H1 (cell line): ENCODE results near the gene PPP2R2D. TPM values are rescaled to one million over a fixed set of nuclear protein-coding genes. Genes with fewer than 3 reads are reported as not detected.

ENCODE experiments used
- CTCF ChIA-PET: fragments of 300-600 bp; sonication (Branson Sonifier 250); formaldehyde crosslinking; loops from one replicate; lab custom pipeline; 2021; ENCODE audit not compliant: partially characterized antibody; lab: Charles Lee
- POLR2A ChIA-PET: fragments of 300-600 bp; sonication (Branson Sonifier 250); formaldehyde crosslinking; loops from one replicate; lab custom pipeline; 2021; ENCODE audit warnings: inconsistent platforms; ENCODE audit not compliant: partially characterized antibody; lab: Charles Lee
- DNase-seq, 2 experiments: peaks; one replicate each; pipeline versions ENCODE4 v3.0.0 to v3.0.0-alpha.2; 2010 to 2022; ENCODE audit warnings: low spot score in 2 of 2, low read depth in 1 of 2, mixed read lengths in 1 of 2
- FAIRE-seq: peaks from 2 replicates; lab custom pipeline; 2011; peaks lifted over from hg19 to GRCh38; lab: Jason Lieb, UNC
- H2AFZ ChIP-seq: 2 replicates; pipeline ENCODE4 v1.8.1; 2012; ENCODE audit warnings: low read length, inconsistent platforms
- H2AK5ac ChIP-seq: 2 replicates; pipeline ENCODE4 v1.6.1; 2013; ENCODE audit warnings: low read depth, low read length
- H2BK120ac ChIP-seq: replicated peaks from 2 replicates; pipeline ENCODE3; 2013; ENCODE audit warnings: low read depth, low read length, inconsistent platforms
- H2BK12ac ChIP-seq: 2 replicates; pipeline ENCODE4 v1.6.1; 2013; ENCODE audit warnings: low read depth, low read length
- H2BK15ac ChIP-seq: 2 replicates; pipeline ENCODE4 v1.6.1; 2013; ENCODE audit warnings: low read length
- H2BK20ac ChIP-seq: 2 replicates; pipeline ENCODE4 v1.6.1; 2013; ENCODE audit warnings: low read length
- H2BK5ac ChIP-seq: 2 replicates; pipeline ENCODE4 v1.6.1; 2013; ENCODE audit warnings: low read depth, low read length
- H3K14ac ChIP-seq: 2 replicates; pipeline ENCODE4 v1.6.1; 2013; ENCODE audit warnings: inconsistent platforms; ENCODE audit not compliant: insufficient read length
- H3K18ac ChIP-seq: 2 replicates; pipeline ENCODE4 v1.6.1; 2013; ENCODE audit warnings: low read length; ENCODE audit errors: extremely low read depth
- H3K23ac ChIP-seq: 2 replicates; pipeline ENCODE4 v1.6.1; 2013; ENCODE audit warnings: inconsistent platforms; ENCODE audit not compliant: insufficient read length
- H3K23me2 ChIP-seq: 2 replicates; pipeline ENCODE4 v1.6.1; 2013; ENCODE audit warnings: low read depth, low read length
- H3K27ac ChIP-seq: 2 replicates; pipeline ENCODE4 v1.6.1; 2011; ENCODE audit warnings: low read depth, low read length, inconsistent platforms
- H3K27me3 ChIP-seq, 4 experiments: replicated peaks in 1 of 4; 1 replicate in 1 of 4; 2 replicates in 3 of 4; pipeline versions ENCODE4 v1.6.1 to v1.8.1; 2011 to 2013; ENCODE audit warnings: low read length in 3 of 4, mild to moderate bottlenecking in 3 of 4, inconsistent platforms in 2 of 4, mixed read lengths in 2 of 4, moderate library complexity in 1 of 4; ENCODE audit not compliant: control insufficient read depth in 3 of 4, insufficient read depth in 3 of 4; ENCODE audit errors: extremely low read depth in 1 of 4
- H3K36me3 ChIP-seq, 4 experiments: 2 replicates each; pipeline versions ENCODE4 v1.6.1 to v1.8.1; 2011 to 2013; ENCODE audit warnings: mild to moderate bottlenecking in 4 of 4, low read length in 3 of 4, moderate library complexity in 2 of 4, control low read depth in 1 of 4, inconsistent platforms in 1 of 4; ENCODE audit not compliant: insufficient read depth in 4 of 4, control insufficient read depth in 2 of 4
- H3K4ac ChIP-seq: replicated peaks from 2 replicates; pipeline ENCODE3; 2013; ENCODE audit warnings: low read length, low read depth, mixed read lengths, inconsistent platforms; ENCODE audit not compliant: insufficient read length
- H3K4me1 ChIP-seq, 4 experiments: replicated peaks in 1 of 4; 1 replicate in 1 of 4; 2 replicates in 3 of 4; pipeline versions ENCODE4 v1.6.1 to v1.8.1; 2011 to 2013; ENCODE audit warnings: low read length in 3 of 4, inconsistent platforms in 2 of 4, mixed read lengths in 1 of 4; ENCODE audit not compliant: insufficient read depth in 4 of 4, control insufficient read depth in 3 of 4
- H3K4me2 ChIP-seq, 2 experiments: 2 replicates each; pipeline versions ENCODE4 v1.6.1 to v1.8.1; 2011 to 2013; ENCODE audit warnings: low read depth in 2 of 2, low read length in 2 of 2, control low read depth in 1 of 2, inconsistent platforms in 1 of 2, mild to moderate bottlenecking in 1 of 2; ENCODE audit not compliant: insufficient read depth in 1 of 2
- H3K4me3 ChIP-seq, 4 experiments: fragments of 200-600, 300-600 bp in 1 of 4; sonication (generic), shearing (Covaris generic), sonication (Bioruptor Twin) in 1 of 4; 2 replicates each; pipeline versions ENCODE4 v1.5.1 to v1.8.1; 2011 to 2016; ENCODE audit warnings: low read length in 4 of 4, low read depth in 3 of 4, control low read depth in 2 of 4, inconsistent platforms in 2 of 4, mild to moderate bottlenecking in 2 of 4, mixed read lengths in 1 of 4, moderate library complexity in 1 of 4; ENCODE audit not compliant: insufficient read depth in 2 of 4; ENCODE audit errors: extremely low read depth in 1 of 4
- H3K56ac ChIP-seq: replicated peaks from 2 replicates; pipeline ENCODE3; 2013; ENCODE audit warnings: low read depth, mild to moderate bottlenecking, mixed read lengths, low read length, inconsistent platforms; ENCODE audit not compliant: insufficient read length
- H3K79me1 ChIP-seq: 2 replicates; pipeline ENCODE4 v1.6.1; 2013; ENCODE audit warnings: low read depth, low read length, control low read depth
- H3K79me2 ChIP-seq, 2 experiments: 2 replicates each; pipeline versions ENCODE4 v1.6.1 to v1.8.1; 2012 to 2013; ENCODE audit warnings: low read length in 2 of 2, mild to moderate bottlenecking in 2 of 2, inconsistent platforms in 1 of 2; ENCODE audit not compliant: insufficient read depth in 2 of 2, control insufficient read depth in 1 of 2
- H3K9ac ChIP-seq, 4 experiments: replicated peaks in 1 of 4; 1 replicate in 1 of 4; 2 replicates in 3 of 4; pipeline versions ENCODE4 v1.6.1 to v1.8.1; 2011 to 2013; ENCODE audit warnings: low read depth in 3 of 4, low read length in 3 of 4, control low read depth in 2 of 4, mild to moderate bottlenecking in 2 of 4, moderate library complexity in 2 of 4, inconsistent platforms in 1 of 4; ENCODE audit errors: extremely low read depth in 1 of 4
- H3K9me3 ChIP-seq, 2 experiments: 2 replicates each; pipeline versions ENCODE4 v1.6.1 to v1.8.1; 2012 to 2013; ENCODE audit warnings: mild to moderate bottlenecking in 2 of 2, moderate library complexity in 2 of 2, control low read depth in 1 of 2, inconsistent platforms in 1 of 2, low read depth in 1 of 2, low read length in 1 of 2, mixed read lengths in 1 of 2; ENCODE audit not compliant: insufficient read depth in 2 of 2
- H4K20me1 ChIP-seq, 2 experiments: replicated peaks in 1 of 2; 2 replicates each; pipeline versions ENCODE3 to v1.8.1; 2011 to 2013; ENCODE audit warnings: inconsistent platforms in 2 of 2, low read length in 2 of 2, mild to moderate bottlenecking in 1 of 2; ENCODE audit not compliant: insufficient read depth in 2 of 2, control insufficient read depth in 1 of 2
- H4K5ac ChIP-seq: 2 replicates; pipeline ENCODE4 v1.6.1; 2013; ENCODE audit warnings: low read length, low read depth, mixed read lengths, inconsistent platforms; ENCODE audit not compliant: insufficient read length
- H4K8ac ChIP-seq: 2 replicates; pipeline ENCODE4 v1.8.0; 2013; ENCODE audit warnings: mild to moderate bottlenecking, moderate library complexity, low read length, inconsistent platforms; ENCODE audit not compliant: insufficient read depth; ENCODE audit errors: extremely low read depth
- H4K91ac ChIP-seq: replicated peaks from 2 replicates; pipeline ENCODE3; 2013; ENCODE audit warnings: low read length, mixed read lengths, inconsistent platforms; ENCODE audit not compliant: insufficient read length
- BACH1 ChIP-seq: IDR thresholded peaks from 2 replicates; pipeline ENCODE4 v1.6.1; 2012; ENCODE audit warnings: low read length, improper control_type of control experiment
- CBX5 ChIP-seq: fragments of 300-800, 300-1000 bp; sonication (generic); IDR thresholded peaks from 2 replicates; pipeline ENCODE4 v1.7.1; 2016; ENCODE audit warnings: antibody characterized with exemption, low read length, low read depth
- CHD2 ChIP-seq: IDR thresholded peaks from 2 replicates; pipeline ENCODE4 v1.6.1; 2012; ENCODE audit warnings: low read length, improper control_type of control experiment
- GTF2F1 ChIP-seq: IDR thresholded peaks from 2 replicates; pipeline ENCODE4 v1.6.1; 2012; ENCODE audit warnings: low read depth, low read length, improper control_type of control experiment, borderline replicate concordance
- HDAC2 ChIP-seq, 2 experiments: fragments of 300-600 bp in 1 of 2; sonication (generic) in 1 of 2; IDR thresholded peaks; 2 replicates each; pipeline ENCODE4 v1.6.1; 2011 to 2012; ENCODE audit warnings: low read depth in 2 of 2, low read length in 2 of 2, mild to moderate bottlenecking in 2 of 2, moderate library complexity in 2 of 2, borderline replicate concordance in 1 of 2, inconsistent platforms in 1 of 2
- NRF1 ChIP-seq: IDR thresholded peaks from 2 replicates; pipeline ENCODE4 v1.6.1; 2011; ENCODE audit warnings: mild to moderate bottlenecking, low read depth, low read length, improper control_type of control experiment
- POU5F1 ChIP-seq: IDR thresholded peaks from 2 replicates; pipeline ENCODE4 v1.6.1; 2011; ENCODE audit warnings: low read depth, mild to moderate bottlenecking, low read length, moderate library complexity
- SRF ChIP-seq: IDR thresholded peaks from 2 replicates; pipeline ENCODE4 v1.6.1; 2011; ENCODE audit warnings: mild to moderate bottlenecking, low read depth, low read length, moderate library complexity
- TBP ChIP-seq: IDR thresholded peaks from 2 replicates; pipeline ENCODE4 v1.6.1; 2011; ENCODE audit warnings: low read depth, low read length, improper control_type of control experiment
- WGBS, 2 experiments: shearing (Covaris generic) in 1 of 2; methylation state at CpG; one replicate each; pipeline versions ENCODE4 v1.1.6 to v1.1.7; 2013 to 2015; ENCODE audit warnings: low lambda C conversion rate in 2 of 2, mixed read lengths in 2 of 2, inconsistent platforms in 1 of 2, low coverage in 1 of 2, missing lambda C conversion rate in 1 of 2; ENCODE audit not compliant: insufficient replicate concordance in 2 of 2, insufficient coverage in 1 of 2, insufficient read length in 1 of 2; ENCODE audit errors: extremely low coverage in 1 of 2, missing lambda C conversion rate in 1 of 2; 5-methylcytosine and 5-hydroxymethylcytosine counted together
- polyA plus RNA-seq, 7 experiments: library from polyadenylated mRNA; depleted of rRNA in 3 of 7; stranded (reverse) in 5 of 7; unstranded in 2 of 7; fragments of >200 nt in 5 of 7; fragments of 200-250 nt in 2 of 7; gene quantifications; 1 replicate in 5 of 7; 2 replicates in 1 of 7; 4 replicates in 1 of 7; pipeline versions ENCODE4 v1.2.1 to v1.2.3, GENCODE V29; 2011 to 2013; ENCODE audit warnings: missing spikeins in 2 of 7, mixed read lengths in 2 of 7
- total RNA-seq: library from RNA; stranded (reverse); fragmentation: NEBNext Ultra II Directional; extraction: Animal tissue kit (Norgen Biotek cat#: 25700); gene quantifications from 2 replicates; pipeline ENCODE4 v1.2.1, GENCODE V29; 2021

The PPP2R2D gene
- total and polyA plus RNA-seq, 2 of the 8 experiments (the other 6 are each of a cell fraction or from before 2014, with no cell fraction given), result 25.4 to 32.8 TPM

GRCh38 chr10:131963350-131963749 is 62.5 kb downstream of the PPP2R2D start:
- Histone ChIP-seq H3K4me3 (no peak overlapping the region), H4K20me1 (peaks cover 0 to 6% of the 10 kb centered on the region in 2 experiments), H2BK120ac (no peak overlapping the region), H3K23me2 (no peaks in the 10 kb centered on the region), H3K9me3 (no peaks in the 10 kb centered on the region), H2BK15ac (no peak overlapping the region), H3K79me2 (no peaks in the 10 kb centered on the region), H3K36me3 (peaks cover 0 to 12% (median 1%) of the 10 kb centered on the region in 4 experiments; a peak in 5 of 8 replicates), H3K4ac (no peak overlapping the region), H3K27ac (no peak overlapping the region), H2AFZ (no peak overlapping the region), H2BK12ac (no peak overlapping the region), H3K14ac (no peak overlapping the region), H3K56ac (no peak overlapping the region), H3K27me3 (no peaks in the 10 kb centered on the region), H3K9ac (no peak overlapping the region), H2AK5ac (no peak overlapping the region), H2BK20ac (no peak overlapping the region), H3K79me1 (peaks cover 3% of the 10 kb centered on the region; the same call in 1 of the 2 replicates), H3K18ac (no peak overlapping the region), H4K91ac (no peak overlapping the region), H3K4me2 (no peak overlapping the region), H3K23ac (no peak overlapping the region), H4K5ac (no peak overlapping the region), H2BK5ac (no peak overlapping the region), H4K8ac (no peak overlapping the region), H3K4me1 (no peaks in the 10 kb centered on the region; a peak in 1 of 7 replicates)
- 87% methylated on average over 20 of the region's 20 CpGs; no CpG with 5 or more reads in 1 of the 2 experiments for WGBS, 2 experiments
- DNase-seq (no peak), FAIRE-seq (no peak)
- ChIA-PET POLR2A (interaction anchor here (1.8 to 2.9 kb wide), 2 partner anchors 9 to 12 kb away, joined by 5 to 20 read pairs; no protein-coding TSS in a partner anchor), CTCF (interaction anchor here (0.5 kb wide), 1 partner anchor 71 kb away, joined by 3 read pairs; no protein-coding TSS in a partner anchor)
- no peak for TF ChIP-seq CBX5
- no peak for TF ChIP-seq CHD2
- no peak for TF ChIP-seq HDAC2 (IDR thresholded peaks at IDR 0.05; ENCODE audit: borderline replicate concordance in 1 of 2, low read depth in 2 of 2, low read length in 2 of 2)
- TF ChIP-seq GTF2F1, result no peak
- no peak for TF ChIP-seq SRF
- no peak for TF ChIP-seq BACH1
- TF ChIP-seq POU5F1, result no peak
- no peak for TF ChIP-seq TBP
- TF ChIP-seq NRF1, result no peak
